H1 (cell line): ENCODE results near the gene DHFR2. TPM values are rescaled to one million over a fixed set of nuclear protein-coding genes. Genes with fewer than 3 reads are reported as not detected.
A peak's percentile ranks its signal among the peaks of the same experiment; 100 is the strongest.

Source experiments
- CTCF ChIA-PET: fragments of 300-600 bp; sonication (Branson Sonifier 250); formaldehyde crosslinking; loops from one replicate; lab custom pipeline; 2021; ENCODE audit not compliant: partially characterized antibody; lab: Charles Lee
- POLR2A ChIA-PET: fragments of 300-600 bp; sonication (Branson Sonifier 250); formaldehyde crosslinking; loops from one replicate; lab custom pipeline; 2021; ENCODE audit warnings: inconsistent platforms; ENCODE audit not compliant: partially characterized antibody; lab: Charles Lee
- DNase-seq, 2 experiments: peaks; one replicate each; pipeline versions ENCODE4 v3.0.0 to v3.0.0-alpha.2; 2010 to 2022; ENCODE audit warnings: low spot score in 2 of 2, low read depth in 1 of 2, mixed read lengths in 1 of 2
- FAIRE-seq: peaks from 2 replicates; lab custom pipeline; 2011; peaks lifted over from hg19 to GRCh38; lab: Jason Lieb, UNC
- H2AFZ ChIP-seq: 2 replicates; pipeline ENCODE4 v1.8.1; 2012; ENCODE audit warnings: low read length, inconsistent platforms
- H2AK5ac ChIP-seq: 2 replicates; pipeline ENCODE4 v1.6.1; 2013; ENCODE audit warnings: low read depth, low read length
- H2BK120ac ChIP-seq: replicated peaks from 2 replicates; pipeline ENCODE3; 2013; ENCODE audit warnings: low read depth, low read length, inconsistent platforms
- H2BK12ac ChIP-seq: 2 replicates; pipeline ENCODE4 v1.6.1; 2013; ENCODE audit warnings: low read depth, low read length
- H2BK15ac ChIP-seq: 2 replicates; pipeline ENCODE4 v1.6.1; 2013; ENCODE audit warnings: low read length
- H2BK20ac ChIP-seq: 2 replicates; pipeline ENCODE4 v1.6.1; 2013; ENCODE audit warnings: low read length
- H2BK5ac ChIP-seq: 2 replicates; pipeline ENCODE4 v1.6.1; 2013; ENCODE audit warnings: low read depth, low read length
- H3K14ac ChIP-seq: 2 replicates; pipeline ENCODE4 v1.6.1; 2013; ENCODE audit warnings: inconsistent platforms; ENCODE audit not compliant: insufficient read length
- H3K18ac ChIP-seq: 2 replicates; pipeline ENCODE4 v1.6.1; 2013; ENCODE audit warnings: low read length; ENCODE audit errors: extremely low read depth
- H3K23ac ChIP-seq: 2 replicates; pipeline ENCODE4 v1.6.1; 2013; ENCODE audit warnings: inconsistent platforms; ENCODE audit not compliant: insufficient read length
- H3K23me2 ChIP-seq: 2 replicates; pipeline ENCODE4 v1.6.1; 2013; ENCODE audit warnings: low read depth, low read length
- H3K27ac ChIP-seq: 2 replicates; pipeline ENCODE4 v1.6.1; 2011; ENCODE audit warnings: low read depth, low read length, inconsistent platforms
- H3K27me3 ChIP-seq, 4 experiments: replicated peaks in 1 of 4; 1 replicate in 1 of 4; 2 replicates in 3 of 4; pipeline versions ENCODE4 v1.6.1 to v1.8.1; 2011 to 2013; ENCODE audit warnings: low read length in 3 of 4, mild to moderate bottlenecking in 3 of 4, inconsistent platforms in 2 of 4, mixed read lengths in 2 of 4, moderate library complexity in 1 of 4; ENCODE audit not compliant: control insufficient read depth in 3 of 4, insufficient read depth in 3 of 4; ENCODE audit errors: extremely low read depth in 1 of 4
- H3K36me3 ChIP-seq, 4 experiments: 2 replicates each; pipeline versions ENCODE4 v1.6.1 to v1.8.1; 2011 to 2013; ENCODE audit warnings: mild to moderate bottlenecking in 4 of 4, low read length in 3 of 4, moderate library complexity in 2 of 4, control low read depth in 1 of 4, inconsistent platforms in 1 of 4; ENCODE audit not compliant: insufficient read depth in 4 of 4, control insufficient read depth in 2 of 4
- H3K4ac ChIP-seq: replicated peaks from 2 replicates; pipeline ENCODE3; 2013; ENCODE audit warnings: low read length, low read depth, mixed read lengths, inconsistent platforms; ENCODE audit not compliant: insufficient read length
- H3K4me1 ChIP-seq, 4 experiments: replicated peaks in 1 of 4; 1 replicate in 1 of 4; 2 replicates in 3 of 4; pipeline versions ENCODE4 v1.6.1 to v1.8.1; 2011 to 2013; ENCODE audit warnings: low read length in 3 of 4, inconsistent platforms in 2 of 4, mixed read lengths in 1 of 4; ENCODE audit not compliant: insufficient read depth in 4 of 4, control insufficient read depth in 3 of 4
- H3K4me2 ChIP-seq, 2 experiments: 2 replicates each; pipeline versions ENCODE4 v1.6.1 to v1.8.1; 2011 to 2013; ENCODE audit warnings: low read depth in 2 of 2, low read length in 2 of 2, control low read depth in 1 of 2, inconsistent platforms in 1 of 2, mild to moderate bottlenecking in 1 of 2; ENCODE audit not compliant: insufficient read depth in 1 of 2
- H3K4me3 ChIP-seq, 4 experiments: fragments of 200-600, 300-600 bp in 1 of 4; sonication (generic), shearing (Covaris generic), sonication (Bioruptor Twin) in 1 of 4; 2 replicates each; pipeline versions ENCODE4 v1.5.1 to v1.8.1; 2011 to 2016; ENCODE audit warnings: low read length in 4 of 4, low read depth in 3 of 4, control low read depth in 2 of 4, inconsistent platforms in 2 of 4, mild to moderate bottlenecking in 2 of 4, mixed read lengths in 1 of 4, moderate library complexity in 1 of 4; ENCODE audit not compliant: insufficient read depth in 2 of 4; ENCODE audit errors: extremely low read depth in 1 of 4
- H3K56ac ChIP-seq: replicated peaks from 2 replicates; pipeline ENCODE3; 2013; ENCODE audit warnings: low read depth, mild to moderate bottlenecking, mixed read lengths, low read length, inconsistent platforms; ENCODE audit not compliant: insufficient read length
- H3K79me1 ChIP-seq: 2 replicates; pipeline ENCODE4 v1.6.1; 2013; ENCODE audit warnings: low read depth, low read length, control low read depth
- H3K79me2 ChIP-seq, 2 experiments: 2 replicates each; pipeline versions ENCODE4 v1.6.1 to v1.8.1; 2012 to 2013; ENCODE audit warnings: low read length in 2 of 2, mild to moderate bottlenecking in 2 of 2, inconsistent platforms in 1 of 2; ENCODE audit not compliant: insufficient read depth in 2 of 2, control insufficient read depth in 1 of 2
- H3K9ac ChIP-seq, 4 experiments: replicated peaks in 1 of 4; 1 replicate in 1 of 4; 2 replicates in 3 of 4; pipeline versions ENCODE4 v1.6.1 to v1.8.1; 2011 to 2013; ENCODE audit warnings: low read depth in 3 of 4, low read length in 3 of 4, control low read depth in 2 of 4, mild to moderate bottlenecking in 2 of 4, moderate library complexity in 2 of 4, inconsistent platforms in 1 of 4; ENCODE audit errors: extremely low read depth in 1 of 4
- H3K9me3 ChIP-seq, 2 experiments: 2 replicates each; pipeline versions ENCODE4 v1.6.1 to v1.8.1; 2012 to 2013; ENCODE audit warnings: mild to moderate bottlenecking in 2 of 2, moderate library complexity in 2 of 2, control low read depth in 1 of 2, inconsistent platforms in 1 of 2, low read depth in 1 of 2, low read length in 1 of 2, mixed read lengths in 1 of 2; ENCODE audit not compliant: insufficient read depth in 2 of 2
- H4K20me1 ChIP-seq, 2 experiments: replicated peaks in 1 of 2; 2 replicates each; pipeline versions ENCODE3 to v1.8.1; 2011 to 2013; ENCODE audit warnings: inconsistent platforms in 2 of 2, low read length in 2 of 2, mild to moderate bottlenecking in 1 of 2; ENCODE audit not compliant: insufficient read depth in 2 of 2, control insufficient read depth in 1 of 2
- H4K5ac ChIP-seq: 2 replicates; pipeline ENCODE4 v1.6.1; 2013; ENCODE audit warnings: low read length, low read depth, mixed read lengths, inconsistent platforms; ENCODE audit not compliant: insufficient read length
- H4K8ac ChIP-seq: 2 replicates; pipeline ENCODE4 v1.8.0; 2013; ENCODE audit warnings: mild to moderate bottlenecking, moderate library complexity, low read length, inconsistent platforms; ENCODE audit not compliant: insufficient read depth; ENCODE audit errors: extremely low read depth
- H4K91ac ChIP-seq: replicated peaks from 2 replicates; pipeline ENCODE3; 2013; ENCODE audit warnings: low read length, mixed read lengths, inconsistent platforms; ENCODE audit not compliant: insufficient read length
- SIN3A ChIP-seq, 2 experiments: IDR thresholded peaks in 1 of 2; conservative IDR thresholded peaks in 1 of 2; 2 replicates each; pipeline ENCODE4 v1.6.1; 2011 to 2012; ENCODE audit warnings: low read length in 2 of 2, improper control_type of control experiment in 1 of 2, low read depth in 1 of 2, mild to moderate bottlenecking in 1 of 2
- SIRT6 ChIP-seq: IDR thresholded peaks from one replicate; pipeline ENCODE4 v1.7.1; 2012; ENCODE audit warnings: low read length, inconsistent platforms
- WGBS, 2 experiments: shearing (Covaris generic) in 1 of 2; methylation state at CpG; one replicate each; pipeline versions ENCODE4 v1.1.6 to v1.1.7; 2013 to 2015; ENCODE audit warnings: low lambda C conversion rate in 2 of 2, mixed read lengths in 2 of 2, inconsistent platforms in 1 of 2, low coverage in 1 of 2, missing lambda C conversion rate in 1 of 2; ENCODE audit not compliant: insufficient replicate concordance in 2 of 2, insufficient coverage in 1 of 2, insufficient read length in 1 of 2; ENCODE audit errors: extremely low coverage in 1 of 2, missing lambda C conversion rate in 1 of 2; 5-methylcytosine and 5-hydroxymethylcytosine counted together
- polyA plus RNA-seq, 7 experiments: library from polyadenylated mRNA; depleted of rRNA in 3 of 7; stranded (reverse) in 5 of 7; unstranded in 2 of 7; fragments of >200 nt in 5 of 7; fragments of 200-250 nt in 2 of 7; gene quantifications; 1 replicate in 5 of 7; 2 replicates in 1 of 7; 4 replicates in 1 of 7; pipeline versions ENCODE4 v1.2.1 to v1.2.3, GENCODE V29; 2011 to 2013; ENCODE audit warnings: missing spikeins in 2 of 7, mixed read lengths in 2 of 7
- total RNA-seq: library from RNA; stranded (reverse); fragmentation: NEBNext Ultra II Directional; extraction: Animal tissue kit (Norgen Biotek cat#: 25700); gene quantifications from 2 replicates; pipeline ENCODE4 v1.2.1, GENCODE V29; 2021

DHFR2 gene
- total and polyA plus RNA-seq, 2 of the 8 experiments (the other 6 are each of a cell fraction or from before 2014, with no cell fraction given): 0.59 to 2.6 TPM

GRCh38 chr3:94063496-94064119, 892 bp upstream of the DHFR2 start:
- Histone ChIP-seq H2BK15ac (no peak overlapping the region), H4K5ac (no peak overlapping the region), H3K56ac (no peak overlapping the region), H3K79me2 (peaks cover 0 to 4% of the 10 kb centered on the region in 2 experiments; a peak in 1 of 4 replicates), H3K4me2 (peak overlapping the region; percentile 75 to 90)
- WGBS, 2 experiments: 70% methylated on average over 14 of the region's 17 CpGs; no CpG with 5 or more reads in 1 of the 2 experiments
- TF ChIP-seq SIRT6: no peak
- peak in 1 of 2 experiments; percentile 4; a peak in 1 of 4 replicates for TF ChIP-seq SIN3A (conservative IDR thresholded peaks at IDR 0.05 in 1 of 2, IDR thresholded peaks at IDR 0.05 in 1 of 2; ENCODE audit: low read depth in 1 of 2, low read length in 2 of 2)
- TF ChIP-seq, all 59 proteins: peak for 1
- Histone ChIP-seq H3K14ac (no peak overlapping the region), H2BK5ac (peak overlapping the region; percentile 89; the same call in 1 of the 2 replicates), H3K4me1 (peaks cover 0 to 2% (median 0%) of the 10 kb centered on the region in 4 experiments; a peak in 2 of 7 replicates), H3K79me1 (no peaks in the 10 kb centered on the region; the same call in 1 of the 2 replicates), H3K4me3 (peak overlapping the region; percentile 80 to 89 (median 82)), H4K8ac (no peak overlapping the region), H2AFZ (peak overlapping the region; percentile 80; the same call in 1 of the 2 replicates), H2BK12ac (no peak overlapping the region), H4K91ac (no peak overlapping the region), H3K36me3 (no peaks in the 10 kb centered on the region; a peak in 1 of 8 replicates), H3K23me2 (peaks cover 7% of the 10 kb centered on the region; the same call in 1 of the 2 replicates), H4K20me1 (no peaks in the 10 kb centered on the region), H3K27me3 (no peaks in the 10 kb centered on the region), H3K9me3 (no peaks in the 10 kb centered on the region; a peak in 1 of 4 replicates), H3K9ac (peak overlapping the region; percentile 75 to 95 (median 93); a peak in 6 of 7 replicates), H3K27ac (peak overlapping the region; percentile 93; the same call in 1 of the 2 replicates), H3K4ac (no peak overlapping the region), H2BK20ac (no peak overlapping the region), H3K23ac (no peak overlapping the region), H2AK5ac (no peak overlapping the region), H3K18ac (no peak overlapping the region), H2BK120ac (no peak overlapping the region)
- ChIA-PET CTCF (interaction anchor here (1.1 to 2.6 kb wide), 3 partner anchors 8 to 50 kb away, joined by 3 to 11 read pairs (median 5); no protein-coding TSS in a partner anchor), POLR2A (interaction anchor here (1.0 to 2.0 kb wide), 6 partner anchors 24 to 91 kb away, joined by 3 to 5 read pairs (median 4); partner anchors contain the start of gene ARL13B)
- DNase-seq: no peak
- no peak for FAIRE-seq
